GM12864 (cell line): Measurements from ENCODE around the gene IL31RA.

Experiments used
- DNase-seq: peaks from one replicate; pipeline ENCODE4 v3.0.0-alpha.2; 2011; ENCODE audit warnings: low read depth
- H3K4me3 ChIP-seq: 2 replicates; pipeline ENCODE4 v1.5.1; 2011; ENCODE audit warnings: mild to moderate bottlenecking, low read depth, low read length, control low read depth
- CTCF ChIP-seq: IDR thresholded peaks from 2 replicates; pipeline ENCODE4 v1.5.1; 2011; ENCODE audit warnings: low read depth, mild to moderate bottlenecking, moderate library complexity, low read length, control low read depth, inconsistent platforms; ENCODE audit errors: missing control alignments

The IL31RA gene

GRCh38 chr5:55868846-55869245, 17.7 kb downstream of the IL31RA start:
- no peak for TF ChIP-seq CTCF
- no peak for DNase-seq
- no peak overlapping the region for H3K4me3 ChIP-seq

GRCh38 chr5:55869847-55870246, 18.7 kb downstream of the IL31RA start:
- no peak for DNase-seq
- TF ChIP-seq CTCF: no peak
- H3K4me3 ChIP-seq: no peak overlapping the region

GRCh38 chr5:55873234-55873633, 22.1 kb downstream of the IL31RA start:
- H3K4me3 ChIP-seq: no peak overlapping the region
- no peak for TF ChIP-seq CTCF
- DNase-seq: no peak

GRCh38 chr5:55877655-55878054, 26.5 kb downstream of the IL31RA start:
- no peak for DNase-seq
- TF ChIP-seq CTCF: no peak
- no peak overlapping the region for H3K4me3 ChIP-seq

- H3K4me3 ChIP-seq: no peak overlapping the region
- DNase-seq: no peak
- no peak for TF ChIP-seq CTCF
These were observed 29.3 kb downstream of the IL31RA start for GRCh38 chr5:55880453-55880852.

- no peak for DNase-seq
- TF ChIP-seq CTCF: no peak
- H3K4me3 ChIP-seq: no peak overlapping the region
These were observed 34.2 kb downstream of the IL31RA start for GRCh38 chr5:55885359-55885758.

- no peak overlapping the region for H3K4me3 ChIP-seq
- TF ChIP-seq CTCF: no peak
These were observed 37.0 kb downstream of the IL31RA start for GRCh38 chr5:55888205-55888604.

More at GRCh38 chr5:55888205-55888604, 37.0 kb downstream of the IL31RA start:
- no peak for DNase-seq
